ENCODE results near the gene AGAP1.

- TF ChIP-seq CTCF (IDR thresholded peaks at IDR 0.05) (no peak), POLR2A (IDR thresholded peaks at IDR 0.05) (no peak), POLR2AphosphoS5 (IDR thresholded peaks at IDR 0.05) (no peak)
Measured at GRCh38 chr2:235600406-235600805, 106.6 kb downstream of the AGAP1 start.

All from sigmoid colon (tissue), 4 donors.